Right forelimb (tissue), 1 donor: Measurements from ENCODE around the gene PDE2A.

ENCODE experiments used
- DNase-seq: peaks from one replicate; pipeline ENCODE4 v3.0.0-alpha.2; 2018

Gene PDE2A

DNA sequence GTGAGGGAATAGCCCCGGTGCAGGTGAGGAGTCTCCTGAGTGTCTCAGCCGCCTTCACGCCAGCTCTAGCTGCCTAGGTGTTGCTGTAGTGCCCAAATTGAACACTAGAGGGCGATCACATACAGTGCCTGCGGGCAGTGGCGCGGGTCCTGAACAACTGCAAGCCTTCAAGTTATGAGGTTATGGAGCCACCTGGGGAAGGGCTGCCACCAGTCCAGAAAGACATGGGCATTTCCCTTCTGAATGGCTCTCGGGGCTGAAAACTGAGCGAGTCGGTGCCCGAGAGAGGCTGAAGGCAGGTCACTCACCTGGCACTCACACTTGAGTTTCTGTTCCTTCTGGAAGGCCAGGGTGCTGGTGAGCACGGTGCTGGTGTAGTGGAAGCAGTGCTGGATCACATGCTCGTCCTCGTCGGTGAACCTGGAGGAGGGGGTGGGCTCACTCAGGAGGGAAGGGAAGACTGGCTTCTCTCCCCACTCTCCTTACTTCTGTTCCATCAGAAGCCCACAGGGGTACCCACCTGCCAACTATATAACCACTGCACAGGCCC, 88.4 kb downstream of the PDE2A start:
- peak; percentile 81 for DNase-seq

DNA sequence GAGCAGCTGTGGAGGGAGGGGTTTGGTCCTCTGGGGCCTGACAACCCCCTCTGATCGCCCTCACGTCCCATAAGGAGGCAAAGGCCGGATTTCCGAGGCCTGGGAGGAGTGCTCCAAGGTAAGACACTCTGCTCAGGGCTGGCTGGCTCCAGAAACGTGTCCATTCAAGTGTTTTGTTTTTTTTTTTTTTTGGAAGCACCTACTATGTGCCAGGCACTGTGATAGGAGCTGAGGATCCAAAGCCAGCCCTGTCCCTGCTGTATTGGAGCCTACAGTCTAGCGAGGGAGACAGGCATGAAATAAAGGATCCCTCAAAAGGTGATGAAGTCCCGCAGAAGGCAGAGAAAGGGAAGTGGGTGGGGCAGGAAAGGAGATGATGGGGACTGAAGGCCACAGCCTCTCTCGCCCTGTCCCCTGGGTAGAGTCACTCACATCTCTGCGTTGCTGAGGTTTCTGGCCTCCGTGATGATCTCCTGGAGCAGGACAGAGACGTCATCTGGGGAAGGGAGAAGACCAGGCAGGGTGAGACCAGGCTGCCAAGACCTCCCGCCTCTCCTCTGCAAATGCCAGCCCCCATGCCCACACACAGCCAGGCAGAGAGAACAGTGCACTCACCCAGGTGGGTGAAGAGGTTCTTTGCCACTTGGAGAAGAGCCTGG, 89.2 kb downstream of the PDE2A start:
- no peak for DNase-seq

DNA sequence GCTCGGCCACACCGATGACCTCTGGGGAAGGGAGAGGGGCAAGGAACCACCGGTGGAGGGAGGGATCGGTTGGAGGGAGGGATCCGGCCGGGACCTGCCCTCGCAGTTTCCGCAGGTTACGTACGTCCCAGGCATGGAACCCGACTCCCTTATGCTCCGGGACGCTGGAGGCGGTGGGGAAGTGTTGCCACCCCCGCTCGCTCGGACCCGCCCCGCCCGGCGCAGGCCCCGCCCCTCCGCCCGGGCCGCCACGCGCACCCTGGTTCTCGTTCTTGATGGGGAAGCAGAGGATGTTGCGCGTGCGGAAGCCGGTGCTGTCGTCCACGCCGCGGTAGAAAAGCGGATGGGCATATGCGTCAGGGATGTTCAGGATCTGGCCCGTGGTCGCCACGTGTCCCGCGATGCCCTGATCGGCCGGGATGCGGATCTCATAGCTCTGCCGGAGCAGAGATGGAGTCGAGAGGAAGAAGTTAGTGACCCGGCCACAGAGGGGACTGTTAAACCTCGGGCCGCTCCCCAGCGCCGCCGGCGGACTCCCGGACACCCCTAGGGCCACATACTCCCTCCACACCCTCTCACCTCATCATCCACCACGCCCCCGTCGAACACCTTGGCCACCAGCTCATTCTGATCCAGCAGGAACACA, 89.8 kb downstream of the PDE2A start:
- DNase-seq, result no peak

DNA sequence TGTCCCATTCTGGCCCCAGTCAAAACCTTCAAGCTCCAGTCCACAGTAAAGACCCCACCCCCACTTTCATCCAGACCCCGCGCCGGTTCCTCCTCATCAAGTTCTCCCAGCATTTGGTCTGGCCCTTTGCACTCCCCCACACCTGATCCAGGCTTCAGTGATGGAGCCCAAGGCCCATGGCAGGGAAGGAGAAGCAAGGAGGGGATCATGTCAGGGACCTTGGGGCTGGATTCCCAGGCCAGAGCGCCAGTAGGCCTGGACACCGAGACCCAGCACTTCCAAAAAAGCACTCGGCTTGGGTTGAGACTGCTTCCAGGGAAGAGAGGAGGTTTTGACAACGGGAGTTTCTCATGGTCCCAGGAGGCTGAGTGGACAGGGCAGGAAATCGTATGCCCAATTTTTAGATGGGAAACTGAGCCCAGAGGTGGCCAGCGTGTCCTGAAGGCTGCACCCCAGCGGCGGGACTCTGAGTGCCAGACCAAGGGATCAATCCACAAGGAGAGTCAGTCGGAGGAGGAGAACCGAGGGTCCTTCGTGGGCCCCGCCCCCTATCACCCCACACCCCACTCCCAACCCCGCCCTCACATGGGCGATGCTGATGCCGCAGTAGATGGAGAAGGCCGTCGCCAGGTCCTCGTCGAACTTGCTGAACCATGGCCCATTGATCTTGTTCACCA, 90.5 kb downstream of the PDE2A start:
- no peak for DNase-seq

DNA sequence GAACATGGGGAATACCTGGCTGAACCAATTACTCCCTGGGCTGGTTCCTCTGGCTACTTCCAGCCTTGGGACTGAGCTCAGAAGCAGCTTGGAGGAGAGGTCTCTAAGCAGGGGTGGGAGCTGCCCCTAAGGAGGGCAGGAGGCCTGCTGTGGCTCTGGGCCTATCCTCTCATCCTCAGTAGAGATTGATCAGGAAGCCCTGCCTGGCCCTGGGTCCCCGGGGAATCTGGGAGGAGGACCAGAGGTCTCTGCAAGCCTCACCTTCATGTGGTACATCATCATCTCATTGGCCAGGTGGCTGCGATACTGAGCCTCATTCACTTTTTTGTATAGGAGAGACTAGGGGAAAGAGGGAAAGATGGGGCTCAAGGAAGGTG, 91.1 kb downstream of the PDE2A start:
- no peak for DNase-seq

DNA sequence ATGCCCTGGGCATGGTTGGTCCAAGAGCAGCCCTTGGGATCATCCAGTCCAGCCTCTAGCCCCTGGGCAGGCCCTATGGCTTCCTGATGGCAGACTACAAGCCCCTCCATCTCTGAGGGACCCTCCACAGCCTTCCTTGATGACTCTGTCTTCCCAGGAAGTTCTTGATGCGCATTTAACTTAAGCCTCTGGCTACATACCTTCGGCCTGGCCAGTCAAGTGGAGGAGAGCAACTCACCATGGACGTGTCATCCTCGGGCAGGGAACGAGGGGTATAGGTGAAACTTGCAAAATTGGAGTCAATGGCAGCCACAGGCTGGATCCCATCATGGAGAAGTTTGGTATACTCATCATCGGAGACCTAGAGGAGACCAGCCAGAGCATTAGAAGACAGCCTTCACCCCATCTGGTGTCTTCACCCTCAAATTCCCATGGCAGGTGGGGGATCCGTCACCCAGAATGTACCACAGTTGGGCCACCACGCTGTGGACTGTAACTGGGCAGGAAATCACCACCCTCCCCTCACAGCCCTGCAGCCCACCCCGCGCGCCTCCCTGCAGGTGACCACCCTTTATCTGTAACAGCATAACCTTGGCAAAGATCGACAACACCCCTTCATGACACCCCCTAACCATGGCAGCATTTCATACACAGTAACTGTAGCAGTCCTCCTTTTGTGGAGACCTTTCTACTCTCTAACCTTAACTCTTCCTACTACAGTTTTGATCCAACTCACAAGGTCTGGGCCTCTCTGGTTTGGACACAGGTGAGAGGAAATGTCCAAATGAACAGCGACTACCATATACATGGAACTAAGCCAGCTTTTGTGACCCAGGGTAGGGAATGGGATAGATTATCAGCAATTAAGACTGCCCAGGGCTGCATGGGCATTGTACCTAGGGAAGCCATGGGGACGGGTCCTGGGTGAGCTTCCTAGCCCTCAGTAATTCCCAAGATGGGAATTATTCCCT, 91.7 kb downstream of the PDE2A start:
- peak; percentile 34 for DNase-seq

DNA sequence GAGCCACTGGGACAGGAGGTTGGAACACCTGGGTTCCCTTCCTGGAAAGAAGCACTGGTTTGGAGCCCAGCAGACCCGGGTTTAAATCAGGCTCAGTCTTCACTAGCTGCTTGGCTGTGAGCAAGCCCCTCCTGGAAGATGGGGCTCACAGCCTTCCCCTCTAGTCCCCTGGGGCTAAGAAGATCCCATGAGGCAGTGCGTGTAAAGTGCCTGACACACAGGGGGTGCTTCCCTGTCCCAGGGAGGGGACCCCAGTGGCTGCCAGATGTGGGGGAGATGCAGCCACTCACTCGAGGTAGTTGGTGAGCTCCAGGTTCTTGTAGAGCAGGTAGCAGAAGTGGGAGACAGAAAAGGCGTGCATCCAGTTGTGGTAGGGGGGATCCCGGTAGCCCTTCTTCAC, 93.2 kb downstream of the PDE2A start:
- DNase-seq, result no peak

DNA sequence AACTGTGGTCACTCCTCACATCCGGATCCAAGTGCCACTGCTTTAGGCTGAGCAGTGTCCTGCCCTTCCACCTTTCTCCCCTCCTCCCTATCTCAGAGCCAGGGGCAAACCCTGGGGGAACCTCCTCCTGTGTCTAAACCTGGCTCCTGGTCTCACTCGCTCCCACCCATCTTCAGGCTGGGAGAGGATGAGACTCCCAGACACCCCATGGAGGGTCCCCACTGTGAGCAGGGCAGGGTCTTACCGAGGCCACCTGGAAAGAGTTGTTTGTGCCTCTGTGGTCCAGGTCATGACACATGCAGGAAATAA, 93.6 kb downstream of the PDE2A start:
- peak; percentile 40 for DNase-seq

DNA sequence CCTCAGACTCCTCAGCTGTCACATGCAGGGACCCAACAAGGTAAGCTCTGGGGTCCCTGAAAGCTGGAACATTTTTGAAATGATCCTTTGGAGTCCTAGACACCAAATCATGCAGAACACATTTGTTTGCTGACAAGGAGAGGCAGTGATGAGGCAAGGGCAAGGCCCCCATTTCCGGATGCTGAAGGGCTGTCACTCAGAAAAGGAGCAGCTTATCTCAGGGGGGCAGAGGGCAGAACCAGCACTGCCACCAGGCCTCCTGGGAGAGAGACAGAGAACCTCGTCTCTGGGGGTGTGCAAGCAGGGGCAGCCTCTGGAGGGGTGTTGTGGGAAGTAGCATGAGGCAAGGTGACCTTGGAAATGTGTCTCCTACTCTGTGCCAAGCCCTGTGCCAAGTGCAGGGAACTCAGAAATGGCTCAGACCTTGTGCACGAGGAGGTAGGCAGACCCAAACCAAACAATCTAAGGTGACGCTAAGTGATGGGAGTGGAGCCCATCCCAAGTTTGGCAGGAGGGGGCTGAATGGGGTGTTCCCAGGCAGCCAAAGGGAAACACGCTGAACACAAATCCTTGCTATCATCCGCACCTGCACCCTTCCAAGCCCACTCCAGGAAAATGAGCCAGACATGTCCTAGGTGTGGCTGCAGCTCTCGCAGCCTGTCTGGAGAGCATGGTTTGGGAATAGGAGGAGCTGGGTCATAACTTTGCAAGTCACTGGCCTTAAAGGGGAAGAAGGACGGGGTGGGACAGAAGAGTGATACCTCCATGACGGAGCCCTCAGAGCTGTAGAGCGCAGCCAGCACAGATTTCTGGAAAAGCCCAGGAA, 94.2 kb downstream of the PDE2A start:
- DNase-seq, result peak; percentile 21

DNA sequence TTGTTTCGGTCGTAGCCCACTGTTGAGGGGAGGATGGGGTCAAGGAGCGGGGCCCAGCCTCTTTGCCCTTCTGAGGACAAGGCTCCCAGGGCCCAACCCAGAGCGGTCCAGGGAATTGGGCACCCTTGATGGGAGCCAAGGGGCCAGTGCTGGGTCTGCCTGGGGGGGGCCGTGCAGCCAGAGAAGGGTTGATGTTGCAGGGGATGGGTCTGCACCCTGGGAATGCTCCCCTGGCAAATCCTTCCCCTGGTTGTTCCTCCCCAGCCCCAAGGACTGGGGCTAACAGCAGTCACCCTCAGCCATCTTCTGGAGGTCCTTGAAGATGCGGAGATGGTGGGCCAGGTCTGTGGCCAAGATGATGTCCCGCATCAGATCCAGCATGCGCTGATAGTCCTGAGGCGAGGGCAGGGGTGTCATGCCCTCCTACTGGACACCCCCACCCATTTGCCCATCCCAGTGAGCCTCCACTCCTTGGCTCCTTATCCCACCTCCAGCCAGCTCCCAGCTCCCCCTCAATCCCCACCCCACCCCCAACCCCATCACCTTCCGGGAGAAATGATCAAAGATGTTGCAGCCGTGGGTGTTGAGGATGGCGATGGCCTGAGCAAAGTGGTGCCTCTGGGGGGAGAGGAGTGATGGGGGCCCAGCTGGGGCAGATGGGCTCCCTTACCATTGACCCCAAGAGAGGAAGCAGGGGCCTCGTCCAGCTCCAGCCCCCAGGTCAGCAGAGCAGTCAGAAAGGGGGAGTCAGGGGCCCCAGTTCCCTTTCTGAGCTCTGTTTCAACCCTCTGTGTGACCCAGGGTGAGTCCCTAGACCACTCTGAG, 95.0 kb downstream of the PDE2A start:
- peak; percentile 7 for DNase-seq

DNA sequence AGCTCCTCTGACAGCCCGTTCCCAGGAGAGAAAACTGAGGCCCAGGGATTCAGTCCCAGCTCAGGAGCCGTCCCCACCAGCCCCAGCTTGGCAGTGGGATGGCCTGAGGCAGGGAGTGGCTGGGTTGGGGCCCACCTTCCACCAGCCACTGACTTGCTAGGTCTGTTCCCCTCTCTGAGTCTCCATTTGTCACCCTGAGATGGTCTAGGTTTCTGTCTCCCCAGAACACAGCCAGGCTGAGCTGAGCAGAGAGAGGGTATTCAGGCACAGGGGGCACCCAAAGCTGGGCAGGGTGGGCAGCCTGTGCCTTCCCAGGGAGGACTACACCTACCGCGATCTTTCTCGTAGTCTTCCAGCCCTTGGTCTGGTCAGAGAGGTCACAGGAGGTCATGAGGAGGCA, 95.7 kb downstream of the PDE2A start:
- DNase-seq, result peak; percentile 11

DNA sequence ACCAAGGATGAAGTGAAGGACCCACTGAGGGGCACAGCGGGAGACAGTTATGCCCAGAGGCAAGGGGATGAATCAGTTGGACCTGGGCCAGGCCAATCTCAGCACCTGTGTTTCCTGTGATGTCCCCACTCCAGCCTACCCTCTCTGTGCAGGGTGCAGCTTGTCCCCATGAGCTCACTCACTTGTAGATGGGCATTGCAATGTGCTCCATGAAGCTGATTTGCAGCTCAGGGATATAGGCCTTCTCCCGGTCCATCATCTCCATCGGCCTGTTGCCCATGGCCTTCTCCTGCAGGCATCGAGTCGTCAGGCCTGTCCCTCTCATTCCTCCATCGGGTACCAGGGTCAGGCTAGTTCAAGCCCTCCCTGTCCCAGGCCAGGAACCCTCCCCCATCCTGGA, 96.2 kb downstream of the PDE2A start:
- peak; percentile 27 for DNase-seq

DNA sequence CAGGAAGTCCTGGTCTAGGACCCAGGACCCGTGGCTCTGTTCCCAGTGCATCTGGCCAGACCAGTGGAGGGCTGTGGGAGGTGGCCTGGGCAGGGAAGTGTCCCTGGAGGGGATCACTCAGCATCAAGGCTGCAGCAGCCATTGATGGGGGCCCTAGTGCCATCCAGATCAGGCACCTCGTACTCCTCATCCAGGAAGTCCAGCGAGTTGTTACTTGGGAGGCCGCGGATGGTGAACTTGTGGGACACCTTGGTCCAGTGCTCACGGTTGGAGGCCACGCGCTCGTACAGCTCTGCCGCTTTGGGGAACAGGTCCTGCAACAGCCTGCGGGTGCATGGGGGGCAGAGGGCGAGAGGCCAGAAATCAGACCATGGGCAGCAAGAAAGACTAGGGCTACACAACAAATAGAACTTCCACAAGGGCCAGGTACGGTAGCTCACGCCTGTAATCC, 96.9 kb downstream of the PDE2A start:
- DNase-seq, result peak; percentile 23

DNA sequence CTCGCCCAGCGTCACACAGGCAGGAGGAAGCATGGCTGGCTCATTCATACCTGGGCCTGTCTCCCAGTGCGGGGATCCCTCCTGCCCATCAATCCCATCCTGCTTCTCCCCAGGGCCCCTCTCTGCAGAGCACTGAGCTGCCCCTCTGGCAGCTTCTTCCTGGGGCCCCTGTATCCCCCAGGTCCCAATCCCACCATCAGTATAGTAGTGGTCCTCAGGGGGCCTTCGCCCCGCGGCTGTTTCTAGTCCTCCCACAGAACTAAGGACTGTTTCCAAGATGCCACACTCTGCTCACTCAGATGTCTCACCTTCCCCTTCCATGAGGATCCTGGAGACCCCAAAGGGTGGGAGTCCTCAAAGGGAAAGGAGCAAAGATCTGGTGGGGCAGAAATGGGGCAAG, 97.6 kb downstream of the PDE2A start:
- no peak for DNase-seq

DNA sequence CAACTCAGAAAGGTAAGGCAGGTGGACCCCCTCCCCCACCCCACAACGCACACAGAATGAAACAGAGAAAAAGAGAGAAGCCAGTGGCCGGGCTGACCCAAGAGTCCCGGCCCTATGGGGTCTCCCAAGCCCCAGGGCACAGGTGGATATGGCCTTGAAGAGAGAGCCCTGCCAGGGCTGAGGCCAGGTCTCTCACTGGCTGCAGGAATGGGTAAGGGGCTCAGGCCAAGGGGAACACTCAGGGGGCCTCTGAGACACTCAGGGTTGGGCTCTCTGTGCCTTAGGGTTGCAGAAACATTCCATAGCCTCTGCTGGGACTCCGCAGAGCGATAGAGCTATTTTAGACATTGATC, 98.0 kb downstream of the PDE2A start:
- DNase-seq, result peak; percentile 15

DNA sequence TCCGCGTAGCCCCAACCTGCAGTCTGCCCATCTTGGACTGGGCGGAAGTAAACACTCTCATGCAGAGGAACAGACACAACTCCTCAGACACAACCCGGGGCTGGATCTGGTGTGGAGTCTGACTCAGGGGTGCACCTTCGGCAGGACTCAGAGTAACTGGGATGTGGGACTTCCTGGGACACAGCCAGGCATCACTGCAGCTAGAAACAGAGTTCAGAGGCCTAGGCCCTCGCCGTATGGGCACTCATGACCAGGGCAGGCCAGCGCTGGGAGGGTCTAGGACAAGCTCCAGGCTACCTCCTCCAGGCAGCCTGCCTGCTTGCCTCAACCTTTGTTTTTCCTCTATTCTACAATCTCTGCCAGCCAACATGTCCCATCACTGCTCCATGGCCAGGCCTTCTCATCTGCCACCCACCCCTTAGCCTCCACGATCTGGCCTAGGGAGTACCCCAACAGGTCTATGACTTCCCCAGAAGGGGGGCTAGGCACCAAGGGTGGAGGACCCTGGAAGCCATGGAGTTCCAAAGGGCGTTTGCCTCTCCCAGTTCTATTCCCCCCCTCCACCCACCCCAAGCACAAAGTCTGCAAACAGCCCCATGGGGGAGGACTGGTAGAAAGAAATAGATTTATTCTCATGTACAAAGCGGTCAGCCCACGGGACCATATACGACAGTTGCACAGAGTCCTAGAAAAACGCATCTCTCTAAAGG, 98.5 kb downstream of the PDE2A start:
- peak; percentile 12 for DNase-seq

DNA sequence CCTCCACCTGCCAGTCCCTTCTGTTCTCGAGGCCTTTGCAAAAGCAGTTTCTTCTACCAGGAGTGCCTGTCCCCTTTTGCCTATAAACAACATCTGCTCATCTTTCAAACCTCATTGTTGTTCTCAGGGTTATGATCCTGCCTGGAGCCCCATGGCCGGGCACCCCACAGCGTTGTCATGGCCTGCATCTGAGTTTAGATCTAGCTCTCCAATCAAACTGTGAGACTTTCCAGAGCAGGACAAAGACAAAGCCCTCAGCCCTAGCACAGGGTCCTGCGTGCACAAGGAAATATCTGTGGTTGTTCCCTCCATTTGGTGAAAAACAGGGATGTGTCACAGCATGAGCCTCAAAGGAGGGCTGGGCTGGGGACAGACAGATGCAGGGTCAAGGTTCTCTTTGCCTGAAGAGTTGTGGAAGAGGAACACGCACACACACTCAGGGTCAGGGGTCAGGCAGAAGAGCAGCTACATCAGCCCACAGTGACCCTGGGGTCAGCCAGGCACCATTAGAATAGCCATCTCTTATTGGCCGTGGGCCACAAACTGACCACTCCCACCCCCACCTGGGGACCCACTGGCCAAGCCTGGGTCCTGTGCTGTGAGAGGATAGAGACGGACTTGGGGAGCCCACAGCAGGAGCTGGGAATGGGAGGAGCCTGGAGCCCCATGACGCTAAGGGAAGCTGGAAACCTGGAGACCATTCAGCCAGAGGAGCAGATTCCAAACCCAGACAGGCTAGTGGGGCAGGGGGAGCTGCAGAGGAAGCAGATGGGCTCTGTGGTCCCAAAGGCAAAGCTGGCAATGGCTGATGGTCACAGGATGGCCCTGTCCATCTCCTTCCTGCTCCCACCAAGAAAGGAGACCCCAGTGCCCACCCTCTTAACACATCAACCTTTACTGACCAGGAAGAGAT, 99.4 kb downstream of the PDE2A start:
- DNase-seq, result peak; percentile 35

DNA sequence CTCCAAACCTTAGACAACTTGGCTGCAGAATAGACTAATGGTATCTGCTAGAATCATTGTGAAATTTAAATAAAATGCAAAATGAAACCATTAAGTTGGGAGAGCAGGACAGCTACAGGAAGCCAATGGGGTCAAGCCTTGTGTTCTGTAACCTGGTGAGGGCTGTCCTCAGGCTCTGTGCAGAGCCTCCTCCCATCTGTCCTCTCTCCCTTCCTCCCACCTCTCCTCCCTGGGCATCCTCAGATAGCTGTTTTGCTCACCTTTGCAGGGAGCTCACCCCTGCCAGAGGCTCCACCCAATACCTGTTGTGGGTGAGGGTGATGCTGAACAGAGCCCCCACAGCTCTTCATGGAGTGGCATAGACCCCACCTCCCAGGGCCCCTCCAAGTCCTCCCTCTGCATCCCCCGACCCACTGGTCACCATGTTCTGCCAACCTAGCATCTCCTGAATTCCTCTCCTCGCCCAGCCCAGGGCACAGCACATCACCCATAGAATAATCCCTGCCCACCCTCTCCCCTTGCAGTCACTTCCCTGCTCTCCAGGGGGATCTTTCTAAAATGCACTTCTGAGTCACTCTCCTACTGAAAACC, 100.3 kb downstream of the PDE2A start:
- DNase-seq, result peak; percentile 10
